Raji (cell line): ENCODE results near the gene FAM184B.

Experiments used
- POLR2A ChIP-seq: IDR thresholded peaks from 2 replicates; pipeline ENCODE4 v1.6.1; 2011; ENCODE audit warnings: low read depth, low read length, control low read depth; ENCODE audit not compliant: insufficient read depth

The FAM184B gene

DNA sequence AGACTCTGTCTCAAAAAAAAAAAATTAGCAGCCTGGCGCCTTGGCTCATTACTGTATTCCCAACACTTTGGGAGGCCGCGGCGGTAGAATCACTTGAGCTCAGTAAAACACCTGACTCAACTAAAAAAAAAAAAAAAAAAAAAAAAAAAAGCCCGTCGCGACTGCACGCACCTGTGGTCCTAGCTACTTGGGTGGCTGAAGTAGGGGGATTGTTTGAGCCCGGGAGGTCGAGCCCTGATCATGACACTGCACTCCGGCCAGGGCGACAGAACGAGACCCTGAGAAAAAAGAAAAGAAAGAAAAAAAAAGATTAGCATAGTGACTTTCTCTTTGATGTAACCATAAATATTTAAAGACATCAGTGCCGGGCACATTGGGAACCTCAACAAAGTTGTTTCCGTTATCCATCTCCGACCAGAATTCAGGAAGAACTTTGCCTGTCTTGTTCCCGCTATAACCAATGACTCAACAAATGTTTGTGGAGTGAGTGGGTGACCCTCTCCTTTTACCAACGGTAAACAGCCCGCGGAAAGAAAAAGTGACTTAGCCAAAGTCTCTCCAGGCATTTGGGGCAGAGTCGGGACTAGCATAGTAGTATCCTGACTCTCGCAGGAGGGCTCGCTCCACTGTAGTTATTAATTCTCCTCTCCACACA lies 167.5 kb downstream of the FAM184B start:
- TF ChIP-seq POLR2A = no peak

DNA sequence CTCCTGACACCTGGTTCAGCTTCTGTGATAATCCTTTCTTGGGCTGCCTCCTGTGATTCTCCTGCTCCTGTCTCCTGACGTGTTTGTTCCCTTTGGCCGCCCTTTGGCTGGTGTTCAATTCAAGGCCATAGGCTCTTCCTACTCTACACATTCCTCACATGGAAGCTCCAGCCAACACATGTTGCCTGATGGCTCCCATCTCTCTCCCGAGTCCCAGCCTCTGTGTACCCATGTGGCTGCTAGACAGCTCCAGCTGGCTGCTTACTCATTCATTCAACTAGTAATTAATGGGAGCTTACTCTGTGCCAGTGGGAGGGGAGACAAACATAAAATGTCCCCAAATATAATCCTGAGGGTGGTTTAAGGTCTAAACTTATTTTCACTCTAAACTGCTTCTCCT lies 176.2 kb downstream of the FAM184B start:
- TF ChIP-seq POLR2A = no peak

DNA sequence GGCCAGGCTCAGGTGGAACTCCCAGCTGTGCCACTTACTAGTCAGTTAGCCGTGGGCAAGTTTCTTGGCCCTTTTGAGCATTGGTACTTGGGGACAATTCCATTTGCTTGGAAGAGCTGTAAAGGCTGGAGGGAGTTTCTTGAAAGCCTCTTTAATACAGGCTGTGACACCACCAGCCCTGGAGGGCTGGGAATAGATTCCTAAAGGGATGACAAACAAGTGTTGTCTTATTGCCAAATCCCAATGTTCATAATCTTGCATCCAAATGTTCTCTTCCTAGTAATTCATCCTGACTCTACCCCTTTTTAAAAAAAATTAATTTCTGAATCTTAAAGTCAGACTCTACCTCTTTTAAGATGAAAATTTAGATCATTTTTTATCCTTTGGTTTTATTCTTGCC lies 181.6 kb downstream of the FAM184B start:
- no peak for TF ChIP-seq POLR2A

DNA sequence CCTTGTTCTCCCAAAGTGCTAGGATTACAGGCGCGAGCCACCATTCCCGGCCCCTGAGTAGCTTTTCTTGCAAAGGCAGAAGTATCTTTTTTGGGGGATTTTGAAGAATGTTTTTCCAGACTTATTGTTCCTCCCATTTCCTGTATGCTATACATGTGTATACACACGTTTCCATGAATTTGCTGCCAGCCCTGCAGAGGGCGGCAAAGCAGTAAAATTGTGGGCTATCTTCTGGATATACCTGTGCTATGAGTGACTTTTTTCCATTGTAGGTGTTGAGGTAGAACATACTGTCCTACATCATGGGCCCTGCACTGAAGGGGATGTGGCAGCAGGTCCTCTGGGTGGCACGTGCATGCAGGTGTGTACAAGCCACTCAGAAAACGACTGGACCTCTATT lies 183.9 kb downstream of the FAM184B start:
- TF ChIP-seq POLR2A = no peak

DNA sequence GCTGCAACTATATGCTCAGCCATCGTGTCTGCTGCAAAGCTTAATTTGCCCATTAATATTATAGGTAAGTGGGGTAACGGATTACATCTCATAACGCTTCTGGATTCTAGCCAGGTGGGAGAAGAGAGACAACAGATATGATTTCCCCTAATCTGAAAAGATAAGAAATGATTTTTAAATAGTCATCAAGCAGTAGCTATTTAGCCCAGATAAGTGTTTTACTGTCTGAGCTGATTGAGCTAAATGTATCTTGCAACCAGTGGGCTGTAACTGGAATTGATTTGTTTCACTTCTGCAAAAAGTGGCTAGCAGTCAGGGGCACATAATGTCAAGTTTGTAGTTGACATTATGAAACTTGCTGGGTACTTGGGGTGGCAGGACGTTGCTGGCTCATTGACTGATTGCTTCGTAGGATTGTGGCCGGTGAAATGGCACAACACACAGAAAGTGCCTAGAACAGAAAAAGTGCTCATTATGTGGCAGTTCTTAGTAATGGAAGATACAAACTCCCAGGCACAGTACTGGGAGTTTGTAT lies 185.9 kb downstream of the FAM184B start:
- TF ChIP-seq POLR2A = no peak

DNA sequence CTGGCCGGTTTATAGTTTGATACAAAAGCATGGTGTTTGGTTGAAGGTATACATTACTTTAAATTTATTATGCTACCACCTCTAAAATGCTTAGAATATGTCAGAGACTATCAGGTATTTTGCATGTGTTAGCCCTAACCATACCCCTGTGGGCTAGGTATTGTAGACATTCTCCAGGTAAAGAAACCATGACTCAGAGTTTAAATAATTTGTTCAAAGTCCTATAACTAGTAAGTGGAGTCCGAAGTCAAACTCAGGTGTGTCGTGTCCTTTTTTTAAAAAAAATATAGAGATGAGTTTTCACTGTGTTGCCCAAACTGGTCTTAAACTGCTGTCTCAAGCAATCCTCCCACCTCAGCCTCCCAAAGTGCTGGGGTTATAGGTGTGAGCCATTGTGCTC lies 192.1 kb downstream of the FAM184B start:
- TF ChIP-seq POLR2A = no peak

DNA sequence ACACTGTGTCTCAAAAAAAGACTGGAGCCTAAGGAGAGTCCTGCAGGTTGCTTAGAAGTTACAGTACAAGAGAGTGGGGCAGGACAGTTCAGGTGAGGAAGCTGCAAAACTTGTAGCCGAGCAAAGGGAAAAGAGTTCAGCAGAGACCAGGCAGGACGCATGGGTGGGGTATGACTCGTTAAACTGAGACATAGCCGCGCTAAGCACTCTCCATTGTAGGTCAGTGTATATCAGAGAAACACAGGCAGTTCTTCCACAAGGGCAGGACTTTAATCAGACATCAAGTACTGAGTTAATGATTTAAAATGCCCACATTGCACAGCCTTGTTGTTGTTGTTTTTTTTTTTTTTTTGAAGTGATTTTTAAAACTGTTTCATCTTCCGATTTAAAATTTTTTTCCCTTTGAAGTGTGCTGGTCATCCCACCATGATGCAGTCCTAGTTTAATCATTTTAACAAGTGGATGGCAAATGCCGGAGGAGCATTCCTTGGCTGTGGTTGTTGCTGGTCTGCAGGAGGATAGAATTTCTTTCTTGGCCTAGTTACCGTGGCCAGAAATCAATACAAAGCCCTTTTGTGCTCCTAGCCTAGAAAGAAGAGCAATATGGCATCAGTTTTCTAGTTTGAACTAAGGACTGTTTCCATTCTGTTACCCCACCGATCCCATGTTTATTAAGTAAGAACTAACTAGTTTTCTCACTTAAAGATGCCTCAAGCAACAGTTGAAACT lies 194.2 kb downstream of the FAM184B start:
- TF ChIP-seq POLR2A = no peak

DNA sequence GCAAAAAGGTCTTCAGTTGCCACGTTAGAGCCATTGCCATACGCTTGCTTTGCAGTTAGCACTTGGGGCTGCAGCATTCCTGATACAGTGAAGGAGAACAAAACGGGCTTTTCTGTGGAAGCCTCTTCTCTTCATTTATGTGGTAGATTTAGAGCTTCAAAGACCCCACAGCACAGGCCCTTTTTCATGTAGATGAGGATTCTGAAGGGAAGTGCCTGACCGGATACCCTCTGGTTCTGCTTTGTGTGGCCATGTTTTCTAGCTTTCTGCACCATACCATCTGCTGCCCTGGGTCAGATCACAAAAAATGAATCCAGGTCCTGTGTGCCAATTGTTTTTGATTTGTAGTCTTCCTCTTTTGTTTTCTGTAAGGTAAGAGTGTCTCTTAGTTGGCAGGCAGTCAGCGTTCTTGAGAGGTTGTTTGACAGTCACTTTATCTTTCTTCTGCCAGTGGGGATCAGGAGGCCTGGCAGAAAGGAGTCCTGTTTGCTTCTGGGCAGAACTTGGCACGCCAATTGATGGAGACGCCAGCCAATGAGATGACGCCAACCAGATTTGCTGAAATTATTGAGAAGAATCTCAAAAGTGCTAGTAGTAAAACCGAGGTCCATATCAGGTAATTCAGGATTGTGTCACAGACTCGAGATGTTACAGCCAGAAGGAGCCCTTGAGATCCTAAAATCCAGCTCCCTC lies 196.8 kb downstream of the FAM184B start:
- TF ChIP-seq POLR2A = no peak

DNA sequence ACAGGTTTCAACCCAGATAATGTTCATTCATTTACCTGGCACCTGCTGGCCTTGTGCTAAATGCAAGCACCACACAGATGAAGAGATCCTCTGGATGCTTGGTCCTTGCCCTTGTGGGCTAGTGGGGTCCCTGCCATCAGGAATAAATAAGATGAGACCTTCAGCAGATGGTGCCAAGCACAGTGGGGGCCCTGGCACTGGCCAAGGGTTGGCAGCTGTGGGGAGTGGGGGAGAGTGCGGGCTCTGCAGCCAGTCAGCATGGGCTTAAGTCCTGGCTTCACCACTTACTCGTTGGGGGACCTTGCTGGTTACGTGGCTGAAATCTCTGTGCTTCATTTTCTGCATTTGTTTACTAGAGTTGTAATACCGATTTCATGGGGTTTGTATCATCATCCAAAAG lies 197.5 kb downstream of the FAM184B start:
- no peak for TF ChIP-seq POLR2A

DNA sequence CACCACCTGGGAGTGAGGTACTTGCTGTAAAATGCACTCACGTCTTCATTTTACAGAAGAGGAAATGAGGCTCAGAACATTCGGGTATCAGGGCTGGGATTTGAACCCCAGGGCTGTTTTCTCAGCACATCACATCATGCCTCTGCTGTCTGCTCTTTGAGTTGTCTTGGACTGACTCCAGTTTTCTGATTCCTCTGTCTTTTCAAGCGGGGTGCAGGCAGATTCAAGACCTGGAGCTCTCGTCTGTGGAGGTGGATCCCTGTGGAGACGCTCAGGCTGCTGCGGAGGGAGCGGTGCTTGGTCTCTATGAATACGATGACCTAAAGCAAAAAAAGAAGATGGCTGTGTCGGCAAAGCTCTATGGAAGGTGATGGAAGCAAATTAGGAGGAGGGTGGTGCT lies 198.1 kb downstream of the FAM184B start:
- no peak for TF ChIP-seq POLR2A

DNA sequence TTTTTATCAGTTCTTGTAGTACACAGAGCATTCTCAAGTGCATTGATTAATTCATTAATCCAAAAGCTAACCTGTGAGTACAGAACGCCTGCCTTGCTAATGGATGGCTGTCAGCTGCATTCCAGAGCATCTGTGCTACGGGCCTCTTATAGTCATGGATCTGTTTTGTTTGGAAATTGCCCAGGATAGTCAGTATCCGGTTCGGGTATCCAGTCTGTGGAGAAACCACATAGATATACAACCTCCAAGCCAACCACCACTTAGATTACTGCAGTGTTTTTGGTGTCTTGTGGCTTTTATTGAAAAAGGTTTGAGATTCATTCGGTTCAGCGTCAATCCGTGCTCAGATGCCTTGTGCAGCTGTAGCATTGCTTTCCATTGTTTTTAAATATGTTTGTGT lies 200.5 kb downstream of the FAM184B start:
- no peak for TF ChIP-seq POLR2A
